ENCODE data around the gene ISG20L2. TPM values are rescaled to one million over a fixed set of nuclear protein-coding genes. Genes with fewer than 3 reads are reported as not detected.
A peak's percentile ranks its signal among the peaks of the same experiment; 100 is the strongest.

Gene ISG20L2
- total RNA-seq (2014; rRNA removed; shearing (Covaris generic)) (34.9 and 50.9 TPM in 2 replicates), polyA plus RNA-seq (2016; fragmentation: Nextera tagmentation; extraction: Ambion mirVana) (22.2 and 23.1 TPM in 2 replicates)
- long read RNA-seq, transcript ISG20L2-202 (4 exons, 2,310 nt), result major isoform, 7 of 23 reads
- long read RNA-seq, transcript ISG20L2-201 (3 exons, 3,303 nt), result minor isoform, 6 of 23 reads
- long read RNA-seq, partial matches to known transcripts, result 5 of 23 reads
- long read RNA-seq, other reads (novel, unspliced or antisense), result 4 of 23 reads

- TF ChIP-seq ZNF114 (CRISPR knock-in tag; IDR thresholded peaks at IDR 0.05) (no peak), CREB1 (CRISPR knock-in tag; IDR thresholded peaks at IDR 0.05; ENCODE audit: low read depth) (peak; percentile 98), ZNF462 (CRISPR knock-in tag; IDR thresholded peaks at IDR 0.05) (no peak), POLR2AphosphoS5 (IDR thresholded peaks at IDR 0.05; ENCODE audit: low read depth) (peak; percentile 63; the same call in 1 of the 2 replicates), STAT1 (IDR thresholded peaks at IDR 0.05; ENCODE audit: unreplicated experiment) (no peak), EZH2phosphoT487 (IDR thresholded peaks at IDR 0.05; ENCODE audit: unreplicated experiment) (no peak), NANOG (IDR thresholded peaks at IDR 0.05; ENCODE audit: borderline replicate concordance) (no peak), JUNB (IDR thresholded peaks at IDR 0.05; ENCODE audit: unreplicated experiment) (no peak), ZNF331 (CRISPR knock-in tag; IDR thresholded peaks at IDR 0.05; ENCODE audit: low read depth) (no peak), CTCF (conservative IDR thresholded peaks at IDR 0.05; ENCODE audit: low read depth in 2 of 2) (no peak), REST (IDR thresholded peaks at IDR 0.05; ENCODE audit: unreplicated experiment) (no peak)
- Mint-ChIP-seq H3K9me3 (no peaks in the 10 kb centered on the region), H3K27ac (peak within 1 kb of the TSS; percentile 97), H3K36me3 (ENCODE audit: low read depth) (peaks cover 15% of the 10 kb centered on the region), H3K4me1 (peaks cover 13% of the 10 kb centered on the region), H3K27me3 (ENCODE audit: insufficient read depth, low read depth, poor library complexity) (peaks cover 5% of the 10 kb centered on the region), H3K4me3 (no peak within 1 kb of the TSS; the same call in 2 of the 3 replicates)
- Histone ChIP-seq H3K4me1 (ENCODE audit: insufficient read depth) (peaks cover 28% of the 10 kb centered on the region), H3K27ac (ENCODE audit: low read depth) (peak within 1 kb of the TSS; percentile 90), H3K79me2 (replicated peaks; ENCODE audit: insufficient read depth) (peaks cover 56% of the 10 kb centered on the region), H3K4me2 (peak within 1 kb of the TSS; percentile 95), H3K9me2 (ENCODE audit: insufficient read depth) (no peaks in the 10 kb centered on the region), H3K27me3 (ENCODE audit: insufficient read depth) (no peaks in the 10 kb centered on the region), H2AFZ (peak within 1 kb of the TSS; percentile 64; the same call in 1 of the 2 replicates), H3K4me3 (peak within 1 kb of the TSS; percentile 96), H4K20me1 (replicated peaks; ENCODE audit: insufficient read depth) (peaks cover 31% of the 10 kb centered on the region), H3F3A (replicated peaks; ENCODE audit: low read depth) (peaks cover 32% of the 10 kb centered on the region; the same call in 1 of the 2 replicates), H3K36me3 (ENCODE audit: insufficient read depth) (peaks cover 8% of the 10 kb centered on the region)
- peak; percentile 87 for ATAC-seq
- DNase-seq (ENCODE audit: low spot score), result peak; percentile 99
Observed at GRCh38 chr1:156728599-156729462, at the start of gene ISG20L2. Gene ISG20L2 (minus strand): TSS chr1:156728766. CDS start chr1:156727652, 1,114 bp downstream.

Data from GM23338 (cell line).